GM04504 (cell line): ENCODE data around the gene EPB41L4B.

Experiments used
- DNase-seq: peaks from one replicate; pipeline ENCODE4 v3.0.0-alpha.2; 2012; ENCODE audit warnings: low read depth

EPB41L4B gene

DNA sequence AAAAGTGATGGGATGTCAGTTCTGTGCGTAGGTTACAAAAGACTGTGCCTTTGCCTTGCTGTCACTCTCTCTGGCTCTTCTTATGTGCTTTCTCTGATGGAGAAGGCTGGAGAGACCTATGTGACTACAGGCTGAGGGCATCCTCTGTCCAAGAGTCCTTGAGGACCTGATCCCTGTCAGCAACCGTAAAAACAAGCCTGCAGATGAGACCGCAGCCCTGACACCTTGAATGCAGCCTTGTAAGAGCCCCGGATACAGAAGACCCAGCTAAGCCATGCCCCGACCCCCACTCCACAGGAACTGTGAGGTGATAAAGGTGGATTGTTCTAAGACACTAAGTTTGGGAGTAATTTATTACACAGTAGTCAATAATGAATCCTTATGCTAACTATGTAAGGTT is 121.2 kb downstream of the EPB41L4B start:
- no peak for DNase-seq

DNA sequence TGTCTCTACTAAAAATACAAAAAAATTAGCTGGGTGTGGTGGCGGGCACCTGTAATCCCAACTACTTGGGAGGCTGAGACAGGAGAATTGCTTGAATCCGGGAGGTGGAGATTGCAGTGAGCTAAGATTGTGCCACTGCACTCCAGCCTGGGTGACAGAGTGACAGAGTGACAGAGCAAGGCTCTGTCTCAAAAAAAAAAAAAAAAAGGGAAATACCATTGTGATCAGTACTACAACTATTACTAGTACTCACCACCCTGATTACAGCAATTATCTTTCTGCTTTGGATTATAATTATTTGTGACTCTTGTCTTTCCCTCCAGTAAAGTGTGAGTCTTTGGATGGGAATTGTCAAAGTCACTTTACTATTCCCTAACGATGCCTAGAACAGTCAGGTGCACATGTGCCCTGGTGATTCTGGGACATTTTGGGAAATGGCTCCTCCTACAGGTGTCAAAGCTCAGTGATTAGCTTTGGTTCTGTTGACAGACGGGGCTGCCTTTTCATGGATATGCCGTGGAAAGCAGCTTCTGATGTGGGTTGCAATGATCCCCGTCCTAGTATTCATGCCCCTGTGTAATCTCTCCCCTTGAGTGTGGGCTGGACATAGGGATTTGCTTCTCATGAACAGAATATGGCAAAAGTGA is 122.0 kb downstream of the EPB41L4B start:
- DNase-seq: no peak

DNA sequence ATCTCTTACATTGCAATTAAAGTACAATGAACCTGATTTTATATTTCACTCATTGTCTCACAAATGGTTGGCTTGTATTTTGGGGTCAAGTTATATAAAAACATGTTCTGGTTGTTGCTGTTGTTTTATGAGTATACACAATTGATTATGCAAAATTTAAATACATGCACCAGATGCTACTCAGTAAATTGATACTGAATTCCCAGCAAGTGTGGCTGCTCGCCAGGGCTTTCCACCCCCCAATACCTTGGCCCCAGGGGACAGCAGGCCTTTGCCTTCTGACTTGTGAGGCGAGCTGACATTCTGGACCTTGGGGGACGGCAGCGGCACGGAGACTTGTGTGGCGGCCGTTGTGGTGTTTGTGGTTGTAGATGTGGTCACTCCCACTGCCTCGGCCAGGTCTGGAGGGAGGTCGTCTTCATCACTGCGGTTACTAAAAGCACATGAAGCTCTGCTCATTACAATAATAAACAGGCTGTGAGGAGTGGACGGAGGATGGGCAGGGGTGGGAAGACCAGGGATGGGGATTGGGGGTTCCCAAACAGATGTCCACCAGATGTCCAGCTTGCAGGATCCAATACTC is 126.8 kb downstream of the EPB41L4B start:
- no peak for DNase-seq

DNA sequence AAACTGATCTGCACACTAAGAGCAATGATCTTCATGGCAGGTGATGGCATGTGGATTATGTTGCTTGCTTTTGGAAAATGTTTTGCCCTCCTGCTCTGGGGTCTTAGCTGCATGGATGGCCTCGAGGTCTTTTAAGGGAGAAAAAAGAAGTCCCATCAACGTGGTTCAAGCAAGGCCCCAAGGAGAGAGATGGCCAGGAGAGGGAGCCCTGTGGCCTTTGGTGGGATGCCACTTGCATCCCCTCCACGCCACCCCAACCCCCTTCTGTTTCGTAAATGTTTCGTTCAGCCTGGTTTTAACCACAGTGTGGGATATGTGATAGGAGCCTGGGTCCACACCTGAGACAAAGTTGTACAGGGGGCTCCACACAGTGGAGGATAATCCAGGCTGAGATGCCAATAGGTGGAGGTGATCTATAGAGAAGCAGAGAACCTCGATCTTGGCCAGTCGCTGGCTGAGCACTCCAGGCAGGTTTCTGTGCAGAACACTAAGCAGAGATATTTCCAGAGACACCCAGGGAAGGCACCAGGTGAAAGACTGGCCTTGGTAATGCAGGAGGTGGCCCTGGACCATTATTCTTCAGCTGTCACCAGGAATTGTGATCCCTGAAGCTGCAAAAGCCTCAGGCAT is 128.0 kb downstream of the EPB41L4B start:
- DNase-seq: no peak

DNA sequence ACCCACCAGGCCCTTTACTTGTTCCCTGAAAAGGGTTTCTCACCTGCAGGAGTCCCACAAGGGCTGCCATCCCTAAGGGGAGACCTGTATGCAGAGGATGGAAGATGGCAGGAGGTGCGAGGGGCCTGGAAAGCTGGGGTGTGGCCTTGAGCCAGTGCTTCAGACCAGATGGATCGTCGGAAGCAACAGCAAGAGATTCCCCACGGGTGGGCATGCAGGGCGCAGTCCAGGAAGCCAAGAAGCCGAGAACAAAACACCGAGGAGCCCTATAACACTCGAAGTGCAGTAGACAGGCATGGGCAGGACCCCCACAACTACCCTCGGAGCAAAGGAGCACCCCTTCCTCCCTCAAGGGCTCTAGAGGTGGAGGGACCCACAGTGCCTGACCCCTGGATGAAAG is 129.1 kb downstream of the EPB41L4B start:
- no peak for DNase-seq

DNA sequence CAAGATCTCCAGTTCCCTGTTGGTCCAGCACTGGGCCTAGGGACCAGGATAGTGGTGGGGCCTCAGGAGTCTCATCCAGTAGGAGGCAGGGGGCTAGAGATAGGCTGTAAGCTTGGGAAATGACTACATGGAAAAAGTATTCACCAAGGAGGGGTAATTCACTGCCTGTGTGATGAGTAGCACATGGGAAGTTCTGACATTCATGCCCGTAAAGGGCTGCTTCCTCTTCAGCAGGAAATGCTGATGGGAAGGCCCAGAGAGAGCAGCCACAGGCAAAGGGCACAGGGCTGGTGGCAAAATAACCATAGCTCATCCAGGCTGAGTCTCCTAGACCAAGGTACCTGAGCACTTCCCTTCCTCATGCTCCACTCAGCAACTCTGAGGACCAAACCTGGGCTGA is 130.7 kb downstream of the EPB41L4B start:
- DNase-seq: no peak

DNA sequence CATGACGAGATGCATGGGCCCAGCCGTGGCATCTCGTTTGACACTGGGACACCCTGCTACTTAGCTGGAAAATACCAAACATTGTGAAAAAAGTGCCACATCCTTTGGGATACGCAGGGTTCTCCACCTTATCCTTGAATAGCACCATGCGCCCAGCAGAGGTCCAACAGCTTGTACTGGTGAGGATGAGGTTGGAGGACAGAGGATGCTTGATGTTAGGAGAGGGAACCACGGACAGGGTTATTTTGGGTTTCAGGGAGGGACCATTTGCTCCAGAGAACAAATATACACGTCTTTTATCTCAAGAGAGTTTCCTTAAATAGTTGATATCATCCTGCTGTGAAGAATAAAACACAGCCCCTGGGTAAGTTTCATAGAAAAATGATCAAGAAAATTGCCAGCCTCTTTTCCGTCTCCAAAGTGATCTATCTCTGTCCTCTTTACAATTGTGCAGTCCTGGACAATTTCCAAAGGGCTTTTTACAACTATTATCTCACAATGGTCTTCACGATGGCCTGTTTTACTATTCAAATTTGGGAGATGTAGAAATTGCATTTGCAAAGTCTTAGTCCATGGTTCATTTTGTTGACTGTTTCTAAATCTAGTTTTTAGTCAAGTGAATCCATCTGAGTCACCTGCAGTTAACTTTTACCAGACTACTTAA is 133.9 kb downstream of the EPB41L4B start:
- DNase-seq: no peak

DNA sequence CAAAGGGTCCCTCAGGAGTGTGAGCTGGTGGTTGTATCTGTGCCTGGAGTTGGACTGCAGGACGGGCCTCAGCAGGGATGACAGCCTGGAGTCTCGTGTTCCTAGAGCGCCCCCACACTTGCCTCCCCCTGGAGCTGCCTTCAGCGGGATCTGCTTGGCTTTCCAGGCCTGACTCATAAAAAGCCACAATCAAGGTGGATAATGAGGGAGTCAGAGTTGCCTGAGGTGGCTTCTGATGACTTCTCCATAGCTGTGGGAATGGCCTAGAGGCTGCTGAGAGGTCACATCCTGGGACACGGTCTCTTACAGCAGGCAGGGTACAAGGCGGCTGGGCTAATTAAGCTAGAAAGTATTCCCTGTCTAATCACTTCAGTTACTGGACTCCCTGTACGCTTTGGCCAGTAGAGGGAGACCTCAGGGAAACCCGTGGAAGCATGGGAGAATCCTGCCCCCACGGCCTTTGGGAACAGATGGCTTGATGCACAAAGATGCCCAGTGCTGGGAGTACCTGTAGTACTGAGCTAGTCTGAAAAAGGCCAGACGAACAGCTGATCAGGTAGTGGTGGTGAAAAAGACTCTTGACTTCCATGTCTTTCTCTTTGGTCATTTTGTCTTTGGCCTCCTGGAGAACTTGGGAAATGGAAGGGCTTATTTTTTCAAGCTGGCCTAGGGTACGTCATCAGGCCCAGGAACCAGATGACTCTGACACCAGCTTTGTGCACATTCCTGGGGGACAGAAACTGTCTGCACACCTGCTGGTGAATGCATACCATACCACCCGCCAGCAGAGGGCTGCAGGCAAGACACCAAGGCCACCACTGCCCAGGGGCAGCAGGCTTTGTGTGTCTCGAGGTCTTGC is 137.7 kb downstream of the EPB41L4B start:
- no peak for DNase-seq

DNA sequence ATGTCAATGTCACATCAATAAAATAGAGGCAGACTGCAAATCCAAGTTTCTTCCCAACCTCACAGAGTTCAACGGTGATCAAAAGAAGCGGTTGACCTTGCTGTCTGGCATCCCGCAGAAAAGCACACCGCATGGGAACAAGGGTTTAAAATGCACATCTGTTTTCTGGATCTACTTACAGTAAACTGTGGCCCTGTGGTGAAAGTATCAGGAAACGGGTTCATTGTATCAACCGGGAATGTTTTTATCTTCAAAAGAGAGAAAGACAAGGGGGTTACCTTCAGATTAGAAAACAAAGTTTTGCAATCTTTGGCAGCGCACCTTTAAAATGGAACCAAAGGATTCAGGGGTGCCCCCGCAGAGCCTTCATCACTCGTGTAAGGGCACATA is 138.3 kb downstream of the EPB41L4B start:
- no peak for DNase-seq

DNA sequence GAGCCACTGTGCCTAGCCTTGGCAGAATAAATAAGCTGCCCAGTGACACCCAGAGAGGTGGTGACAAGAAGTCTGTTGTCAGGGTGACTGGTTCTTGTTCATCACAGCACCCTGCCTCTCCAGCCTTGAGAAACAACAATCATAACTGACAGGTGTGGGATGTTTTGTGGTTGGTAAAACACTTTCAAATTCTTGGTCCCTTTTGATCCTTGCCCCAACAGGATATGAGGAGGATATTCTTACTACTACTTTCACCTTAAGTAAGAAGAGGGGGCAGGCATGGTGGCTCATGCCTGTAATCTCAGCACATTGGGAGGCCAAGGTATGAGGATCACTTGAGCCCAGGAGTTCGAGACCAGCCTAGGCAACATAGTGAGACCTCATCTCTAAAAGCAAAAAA is 139.6 kb downstream of the EPB41L4B start:
- DNase-seq: no peak

DNA sequence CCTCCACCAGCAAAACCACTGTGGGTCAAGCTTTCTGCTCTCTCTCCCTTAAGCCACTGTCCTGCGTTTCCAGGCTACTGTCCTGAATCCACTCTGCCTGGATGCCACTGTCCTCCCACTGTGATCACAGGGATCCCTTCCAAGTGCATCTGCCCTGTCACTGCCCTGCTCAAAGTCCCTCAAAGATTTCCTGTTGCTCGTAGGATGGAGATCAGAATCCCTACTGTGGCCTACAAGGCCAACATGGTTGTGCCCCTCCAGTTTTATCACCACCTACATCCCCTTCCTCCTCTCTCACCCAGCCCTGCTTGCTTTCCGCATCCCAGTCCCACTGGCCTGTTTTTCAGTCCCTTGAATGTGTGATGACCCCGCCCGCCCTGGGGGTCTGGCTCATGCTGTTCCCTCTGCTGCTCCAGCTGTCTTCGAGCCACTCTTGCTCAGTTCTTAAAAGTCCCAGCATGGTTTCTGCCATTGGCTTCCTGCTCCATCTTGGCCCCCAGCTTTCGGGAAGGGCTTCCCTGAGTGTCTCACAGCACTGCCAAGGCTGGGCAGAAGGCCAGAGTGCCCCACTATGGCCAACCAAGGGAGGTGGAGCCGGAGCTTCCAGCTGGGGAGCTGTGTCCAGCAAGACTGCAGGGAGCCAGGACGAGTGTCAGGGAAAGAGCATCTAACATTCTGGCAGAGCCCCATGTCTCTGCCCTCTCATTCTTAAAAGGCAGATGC is 140.9 kb downstream of the EPB41L4B start:
- DNase-seq: no peak

DNA sequence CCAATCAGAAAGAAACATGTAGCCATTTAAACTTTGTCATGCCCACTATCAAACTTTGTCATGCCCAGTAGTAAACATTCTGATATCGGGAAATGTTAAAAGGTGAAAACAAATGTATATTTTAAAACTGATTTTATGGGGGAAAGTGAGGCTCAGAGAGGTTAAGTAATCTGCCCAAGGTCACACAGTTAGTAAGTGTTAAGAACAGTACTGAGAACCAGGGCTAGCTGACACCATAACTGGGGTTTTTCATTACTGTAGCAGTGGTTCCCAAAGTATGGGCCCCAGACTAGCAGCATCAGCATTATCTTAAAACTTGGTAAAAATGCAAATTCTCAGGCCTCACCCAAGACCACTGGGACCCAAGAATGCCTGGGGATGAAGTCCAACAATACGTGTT is 143.9 kb downstream of the EPB41L4B start:
- no peak for DNase-seq

DNA sequence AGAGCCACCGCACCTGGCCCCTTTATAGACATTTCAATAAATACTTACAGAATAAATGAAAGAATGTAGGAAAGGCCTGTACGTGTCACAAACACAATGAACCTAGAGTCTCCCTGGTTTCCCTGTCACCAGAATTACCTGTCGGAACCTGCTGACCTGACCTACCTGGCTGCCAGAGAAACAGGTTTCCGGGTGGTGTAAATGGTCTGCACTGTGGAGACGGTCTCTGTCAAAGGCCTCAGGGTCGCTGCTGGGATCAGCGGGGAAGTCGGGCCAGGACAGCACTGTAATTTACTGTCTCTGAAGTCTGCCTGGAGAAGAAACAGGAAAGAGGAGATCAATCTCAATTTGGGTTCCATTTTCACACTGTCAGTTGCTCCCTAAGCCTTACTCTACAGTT is 144.5 kb downstream of the EPB41L4B start:
- DNase-seq: no peak

DNA sequence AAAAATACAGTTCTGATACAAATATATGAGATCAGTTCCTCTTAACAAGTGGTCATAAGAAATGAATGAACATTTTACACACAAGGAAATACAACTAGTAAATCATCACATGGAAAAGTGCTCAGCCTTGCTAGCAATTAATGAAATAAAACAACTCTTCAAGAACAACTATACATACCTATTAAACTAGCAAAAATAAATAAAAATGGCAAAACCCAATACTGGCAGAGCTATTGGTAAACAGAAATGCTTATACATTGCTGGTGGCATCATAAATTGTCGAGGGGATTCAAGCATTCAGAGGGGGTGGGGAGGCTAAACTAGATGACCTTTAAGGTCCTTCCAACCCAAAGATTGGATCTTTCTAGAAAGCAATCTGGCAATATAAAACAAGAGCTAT is 147.9 kb downstream of the EPB41L4B start:
- DNase-seq: no peak

DNA sequence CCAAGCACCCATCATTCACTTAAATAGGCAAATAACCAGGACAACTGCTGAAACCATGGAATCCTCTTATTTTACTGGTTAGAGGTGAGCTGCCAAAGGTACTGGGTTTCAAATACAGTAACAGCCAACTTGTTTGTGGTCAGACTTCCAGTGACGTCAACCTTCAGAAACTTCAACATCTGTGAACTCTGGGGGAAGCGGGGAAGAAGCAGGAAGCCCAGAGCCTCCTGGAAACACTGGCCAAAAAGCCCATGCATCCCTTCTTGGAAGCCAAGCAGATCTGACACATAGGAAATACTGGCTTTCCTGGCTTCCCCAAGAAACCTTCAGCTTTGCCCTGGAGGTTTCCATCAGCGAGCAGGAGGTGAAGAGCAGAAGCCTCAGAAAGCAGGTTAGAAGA is 148.9 kb downstream of the EPB41L4B start:
- DNase-seq: no peak

DNA sequence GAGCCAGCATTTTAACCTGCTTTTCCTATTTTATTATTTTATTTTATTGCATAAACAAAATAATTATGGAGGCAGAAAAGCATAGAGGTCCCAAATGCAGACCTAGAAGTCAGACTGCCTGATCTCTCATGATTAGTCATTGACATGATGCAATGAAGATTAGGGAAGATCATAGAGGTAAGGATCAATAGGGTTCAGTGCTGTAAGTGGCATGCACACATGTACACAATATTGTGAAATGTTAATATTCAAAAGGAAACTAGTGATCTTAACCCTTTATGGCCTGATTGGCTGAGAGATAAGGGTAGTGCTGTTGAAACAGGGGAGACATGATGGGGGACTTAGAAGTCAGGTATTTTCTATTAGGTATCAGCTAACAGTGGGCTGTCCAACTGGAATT is 152.7 kb downstream of the EPB41L4B start:
- no peak for DNase-seq

DNA sequence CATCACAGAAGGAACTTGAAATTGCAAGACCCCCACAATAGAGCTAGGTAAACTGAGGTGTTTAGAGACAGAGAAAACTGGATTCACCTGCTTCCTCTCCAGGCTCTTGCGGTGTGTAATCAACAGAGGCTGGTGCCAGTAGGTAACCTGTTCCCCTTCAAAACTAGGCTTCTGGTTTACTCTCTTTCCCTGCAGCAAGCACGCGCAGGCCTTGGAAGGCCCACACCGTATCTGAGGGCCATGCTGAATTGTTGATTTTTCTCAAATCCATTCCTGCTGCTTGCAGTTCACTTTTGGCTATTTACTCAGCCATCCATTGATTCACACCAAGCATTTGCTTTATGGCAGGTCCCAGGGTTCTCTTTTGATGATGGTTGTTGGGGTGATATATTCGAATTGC is 153.1 kb downstream of the EPB41L4B start:
- DNase-seq: no peak

DNA sequence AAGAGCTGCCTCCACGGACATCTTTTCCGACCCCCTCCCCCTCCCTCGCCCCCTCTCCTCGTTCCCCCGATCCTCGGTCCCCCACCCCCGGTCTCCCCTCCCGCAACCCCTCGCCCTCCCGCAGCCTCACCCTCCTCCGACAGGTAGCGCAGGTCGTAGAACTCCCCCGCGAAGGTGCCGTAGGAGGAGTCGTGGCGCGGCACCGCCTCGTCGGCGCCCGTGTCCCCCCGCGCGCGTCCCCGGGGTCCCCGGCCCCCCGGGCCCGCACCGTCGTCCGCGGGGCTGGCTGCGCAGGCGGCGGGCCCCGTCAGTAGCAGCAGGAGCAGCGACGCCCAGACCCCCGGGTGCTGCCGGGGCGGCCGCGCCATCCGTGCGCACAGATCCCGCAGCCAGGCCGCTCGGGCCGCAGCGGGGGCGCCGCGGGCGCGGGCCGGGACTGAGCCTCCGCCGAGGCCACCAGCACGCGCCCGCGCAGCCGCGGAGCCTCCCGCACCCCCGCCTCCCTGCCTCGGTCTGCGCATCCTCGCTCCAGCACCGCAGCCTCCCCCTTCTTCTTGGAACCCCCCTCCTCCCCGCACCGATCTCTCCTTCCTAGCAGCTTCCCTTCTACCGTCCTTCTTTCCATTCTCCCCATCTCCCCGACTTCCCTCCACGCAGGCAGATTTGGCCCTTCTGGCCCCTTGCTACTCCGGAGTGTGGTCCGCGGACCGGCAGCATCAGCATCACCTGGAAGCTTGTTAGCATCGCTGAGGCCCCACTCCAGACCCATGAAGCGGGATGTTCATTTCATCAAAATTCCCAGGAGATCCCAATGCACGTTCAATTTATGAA is 153.9 kb downstream of the EPB41L4B start, which contains the start of gene FRRS1L:
Gene FRRS1L (minus strand): TSS at position 479 of the 831 bp plus-strand sequence. CDS start 111 bp downstream, at position 368.
- DNase-seq: no peak

DNA sequence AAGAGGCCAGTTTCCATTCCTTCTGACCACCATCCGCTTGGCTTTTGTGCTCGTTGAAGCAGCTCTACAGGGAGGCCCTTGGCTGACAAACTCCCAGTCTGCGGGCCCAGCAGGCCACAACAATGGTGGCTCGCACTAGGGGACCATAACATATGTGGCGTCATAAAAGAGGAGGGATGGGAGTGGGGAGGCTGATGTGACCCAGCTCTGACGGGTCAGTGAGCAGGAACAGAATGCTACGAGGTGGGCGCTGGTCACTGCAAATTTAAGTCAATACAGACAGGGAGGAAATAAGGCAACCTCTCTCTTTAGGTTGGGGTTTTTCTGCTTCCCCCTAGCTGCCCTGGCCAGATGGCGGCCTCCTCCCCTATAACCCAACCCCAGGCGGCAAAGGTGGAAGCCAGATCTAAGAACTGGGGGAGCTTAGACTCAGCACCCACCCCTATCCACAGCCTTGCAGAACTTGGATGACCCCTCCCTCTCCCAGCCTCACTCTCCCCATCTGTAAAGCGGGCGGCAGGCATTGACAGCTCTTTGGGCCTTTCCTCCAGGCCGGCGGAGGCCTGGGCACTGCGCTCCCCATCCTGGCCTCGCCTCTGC is 154.6 kb downstream of the EPB41L4B start:
- DNase-seq: no peak

DNA sequence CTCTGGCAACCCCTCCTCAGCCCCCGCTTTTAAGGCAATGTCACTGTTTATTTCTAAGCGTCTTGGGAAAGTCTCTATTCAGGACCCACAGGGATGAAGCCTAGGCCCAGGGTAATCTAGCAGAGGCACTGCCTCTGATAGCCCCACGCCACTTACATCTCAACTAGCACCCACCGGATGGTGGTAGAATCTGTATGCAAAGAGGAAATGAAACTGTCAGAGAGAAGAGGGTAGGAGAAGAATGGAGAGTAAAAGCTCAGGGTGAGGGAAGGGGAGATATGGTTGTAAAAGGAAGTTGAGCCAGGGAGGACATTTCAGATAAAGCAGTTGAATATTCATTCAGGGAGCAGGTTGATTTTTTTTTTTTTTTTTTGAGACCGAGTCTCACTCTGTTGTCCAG is 156.8 kb downstream of the EPB41L4B start:
- DNase-seq: no peak
